Endothelial cell of umbilical vein (primary cell): ENCODE measurements around the gene RBMS1. TPM values are rescaled to one million over a fixed set of nuclear protein-coding genes. Genes with fewer than 3 reads are reported as not detected.

ENCODE experiments used
- BruUV-seq: library from RNA; stranded (reverse); fragments of 400-500 nt; replicated peaks from 2 replicates; lab custom pipeline; 2021; lab: Mats Ljungman, UMichigan
- CTCF ChIA-PET: fragments of 300-600, 350-600 bp; sonication (Branson Sonifier 250); formaldehyde crosslinking; loops from one replicate; lab custom pipeline; 2021; ENCODE audit warnings: antibody characterized with exemption, inconsistent platforms; lab: Charles Lee
- POLR2A ChIA-PET: fragments of 300-600, 350-600 bp; sonication (Branson Sonifier 250); formaldehyde crosslinking; loops from one replicate; lab custom pipeline; 2021; ENCODE audit warnings: antibody characterized with exemption, inconsistent platforms; lab: Charles Lee
- DNase-seq: peaks from one replicate; pipeline ENCODE4 v3.0.0-alpha.2; 2011; ENCODE audit warnings: low read depth, low spot score
- FAIRE-seq: peaks from 2 replicates; lab custom pipeline; 2011; peaks lifted over from hg19 to GRCh38; lab: Jason Lieb, UNC
- H2AFZ ChIP-seq: 2 replicates; pipeline ENCODE4 v1.6.0; 2012; ENCODE audit warnings: low read depth, low read length, control low read depth, inconsistent platforms
- H3K27ac ChIP-seq: 2 replicates; pipeline ENCODE4 v1.5.1; 2011; ENCODE audit warnings: low read depth, mild to moderate bottlenecking, control low read depth, low read length, moderate library complexity; ENCODE audit not compliant: insufficient read depth
- H3K27me3 ChIP-seq, 2 experiments: 2 replicates each; pipeline versions ENCODE4 v1.6.0 to v1.6.1; 2011; ENCODE audit warnings: low read length in 2 of 2, mixed read lengths in 1 of 2; ENCODE audit not compliant: control insufficient read depth in 2 of 2, insufficient read depth in 2 of 2
- H3K36me3 ChIP-seq, 2 experiments: 2 replicates in 1 of 2; 3 replicates in 1 of 2; pipeline ENCODE4 v1.5.1; 2011; ENCODE audit warnings: low read length in 2 of 2, mild to moderate bottlenecking in 1 of 2, moderate library complexity in 1 of 2; ENCODE audit not compliant: control insufficient read depth in 2 of 2, insufficient read depth in 2 of 2; ENCODE audit errors: extremely low read depth in 1 of 2
- H3K4me1 ChIP-seq: 3 replicates; pipeline ENCODE4 v1.5.1; 2011; ENCODE audit warnings: mild to moderate bottlenecking, low read length; ENCODE audit not compliant: control insufficient read depth, insufficient read depth; ENCODE audit errors: extremely low read depth
- H3K4me2 ChIP-seq: 2 replicates; pipeline ENCODE4 v1.6.1; 2011; ENCODE audit warnings: low read length, control low read depth, mixed read lengths; ENCODE audit not compliant: insufficient read depth
- H3K4me3 ChIP-seq, 3 experiments: fragments of 200-600 bp in 1 of 3; sonication (generic), shearing (Covaris generic) in 1 of 3; replicated peaks in 1 of 3; 2 replicates each; pipeline ENCODE4 v1.5.1; 2011 to 2016; ENCODE audit warnings: control low read depth in 3 of 3, low read length in 3 of 3, mild to moderate bottlenecking in 2 of 3, inconsistent platforms in 1 of 3, low read depth in 1 of 3, moderate library complexity in 1 of 3; ENCODE audit not compliant: insufficient read depth in 1 of 3
- H3K79me2 ChIP-seq: 2 replicates; pipeline ENCODE4 v1.6.0; 2012; ENCODE audit warnings: low read length, inconsistent platforms; ENCODE audit not compliant: control insufficient read depth, insufficient read depth
- H3K9ac ChIP-seq: replicated peaks from 2 replicates; pipeline ENCODE3; 2011; ENCODE audit warnings: low read length, control low read depth; ENCODE audit not compliant: insufficient read depth; ENCODE audit errors: extremely low read depth
- H3K9me1 ChIP-seq: replicated peaks from 3 replicates; pipeline ENCODE4 v1.6.0; 2011; ENCODE audit warnings: mild to moderate bottlenecking, low read length; ENCODE audit not compliant: control insufficient read depth, insufficient read depth; ENCODE audit errors: extremely low read depth
- H3K9me3 ChIP-seq: replicated peaks from 2 replicates; pipeline ENCODE4 v1.5.1; 2012; ENCODE audit warnings: low read length, inconsistent platforms; ENCODE audit not compliant: control insufficient read depth, insufficient read depth
- H4K20me1 ChIP-seq: replicated peaks from 2 replicates; pipeline ENCODE3; 2011; ENCODE audit warnings: mild to moderate bottlenecking, low read length; ENCODE audit not compliant: control insufficient read depth, insufficient read depth; ENCODE audit errors: extremely low read depth
- EZH2 ChIP-seq: IDR thresholded peaks from 2 replicates; pipeline ENCODE4 v1.6.1; 2012; ENCODE audit warnings: borderline replicate concordance, low read depth, mild to moderate bottlenecking, moderate library complexity, low read length, inconsistent platforms; ENCODE audit not compliant: severe bottlenecking
- FOS ChIP-seq: IDR thresholded peaks from 2 replicates; pipeline ENCODE4 v1.6.1; 2011; ENCODE audit warnings: mild to moderate bottlenecking, low read length, moderate library complexity, borderline replicate concordance; ENCODE audit not compliant: insufficient read depth
- GATA2 ChIP-seq: IDR thresholded peaks from 2 replicates; pipeline ENCODE4 v1.7.0; 2011; ENCODE audit warnings: low read depth, mild to moderate bottlenecking, moderate library complexity, mixed read lengths, low read length; ENCODE audit not compliant: insufficient read length, insufficient read depth
- JUN ChIP-seq: IDR thresholded peaks from 2 replicates; pipeline ENCODE4 v1.6.1; 2011; ENCODE audit warnings: borderline replicate concordance, low read depth; ENCODE audit not compliant: insufficient read length, insufficient read depth
- MYC ChIP-seq: IDR thresholded peaks from one replicate; pipeline ENCODE4 v1.6.1; 2011; ENCODE audit warnings: mild to moderate bottlenecking, low read depth, low read length
- POLR2A ChIP-seq: IDR thresholded peaks from 2 replicates; pipeline ENCODE4 v1.6.1; 2012; ENCODE audit warnings: low read depth, mild to moderate bottlenecking, control low read depth, low read length
- POLR2AphosphoS5 ChIP-seq: IDR thresholded peaks from 2 replicates; pipeline ENCODE4 v1.6.1; 2012; ENCODE audit warnings: low read depth, mild to moderate bottlenecking, control low read depth, low read length, moderate library complexity; ENCODE audit not compliant: insufficient read depth
- dilution Hi-C: fragments of 300-500 bp; cut with MboI; formaldehyde crosslinking; loops from one replicate; pipeline ENCODE4 v1.15.0; 2019; ENCODE audit warnings: low sequenced_read_pairs; ENCODE audit not compliant: extremely low pct_ligation_motif_present
- intact Hi-C: fragments of 100-400 bp; cut with micrococcal nuclease; formaldehyde crosslinking; loops from one replicate; pipeline ENCODE4 v1.10.0; 2022
- polyA plus RNA-seq, 4 experiments: library from polyadenylated mRNA; depleted of rRNA in 3 of 4; stranded (reverse) in 3 of 4; unstranded in 1 of 4; fragments of >200 nt; gene quantifications; 2 replicates each; pipeline versions ENCODE4 v1.2.1 to v1.2.3, GENCODE V29; 2011 to 2012; ENCODE audit warnings: missing spikeins in 1 of 4
- total RNA-seq: library from RNA; stranded (reverse); gene quantifications from 2 replicates; pipeline ENCODE4 v1.2.3, GENCODE V29; 2021
- TF ChIP-seq, protein P1 (sequence below): IDR thresholded peaks from 2 replicates; pipeline ENCODE4 v1.6.1; 2011; ENCODE audit not compliant: insufficient read depth, insufficient read length
- TF ChIP-seq, protein P2 (sequence below), 2 donors: IDR thresholded peaks; 1 replicate in 1 of 2; 2 replicates in 1 of 2; pipeline ENCODE4 v1.5.1; 2011; ENCODE audit warnings: low read length in 2 of 2, mild to moderate bottlenecking in 2 of 2, moderate library complexity in 2 of 2, control low read depth in 1 of 2, inconsistent platforms in 1 of 2, low read depth in 1 of 2; ENCODE audit not compliant: insufficient read depth in 1 of 2; ENCODE audit errors: extremely low read depth in 1 of 2

The RBMS1 gene
- total and polyA plus RNA-seq, 2 donors (not counting 3 experiments of a cell fraction or from before 2014, with no cell fraction given): 60.0 to 93.3 TPM

DNA sequence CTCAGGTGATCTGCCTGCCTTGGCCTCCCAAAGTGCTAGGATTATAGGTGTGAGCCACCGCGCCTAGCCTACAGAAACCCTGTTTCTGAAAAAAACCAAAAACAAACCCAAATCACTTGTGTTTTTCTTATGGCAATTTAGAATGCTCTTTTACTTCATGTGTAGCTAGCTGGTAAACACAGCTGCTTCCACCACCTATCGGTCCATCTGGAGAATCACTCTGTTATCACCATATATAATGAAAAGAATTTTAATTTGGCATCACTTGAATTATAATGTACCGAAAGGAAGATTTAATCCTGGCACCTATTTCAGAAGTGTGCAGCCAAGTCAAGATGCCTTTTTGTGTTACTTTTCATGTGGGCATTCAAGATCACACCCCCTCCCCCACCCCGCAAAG, 207.1 kb downstream of the RBMS1 start:
- Histone ChIP-seq H4K20me1 (no peaks in the 10 kb centered on the region), H3K27me3 (no peaks in the 10 kb centered on the region), H3K27ac (no peak overlapping the region), H3K4me1 (peaks cover 29% of the 10 kb centered on the region), H3K9me1 (no peaks in the 10 kb centered on the region), H3K79me2 (peaks cover 9% of the 10 kb centered on the region), H3K36me3 (peaks cover 9 to 16% of the 10 kb centered on the region in 2 experiments), H3K9ac (no peak overlapping the region), H3K4me2 (no peak overlapping the region), H2AFZ (no peak overlapping the region), H3K4me3 (no peak overlapping the region), H3K9me3 (no peaks in the 10 kb centered on the region)
- FAIRE-seq (no peak), DNase-seq (no peak)
- intact Hi-C loops (no loop called here), dilution Hi-C loops (no loop called here)
- ChIA-PET CTCF (no interaction called here), POLR2A (no interaction called here)
- BruUV-seq: no TSS peak
- TF ChIP-seq POLR2AphosphoS5: no peak
- no peak for TF ChIP-seq POLR2A
- TF ChIP-seq EZH2: no peak
- TF ChIP-seq FOS: no peak

DNA sequence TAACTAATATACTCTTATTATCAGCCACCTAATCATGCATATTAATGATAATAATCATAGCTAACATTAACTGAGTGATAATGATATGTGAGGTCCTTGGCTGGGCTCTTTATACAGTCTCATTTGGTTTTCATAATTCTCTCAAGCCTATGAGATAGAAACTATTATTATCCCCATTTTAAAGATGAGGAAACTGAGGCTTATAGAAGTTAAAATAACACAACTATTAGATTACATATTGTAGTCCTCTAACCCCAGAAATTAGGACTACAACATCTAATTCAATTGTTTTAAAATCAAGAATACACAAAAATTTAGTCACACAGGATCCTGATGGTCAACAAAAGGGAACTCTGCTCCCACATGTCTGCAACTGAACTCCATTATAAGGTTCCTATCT, 209.9 kb downstream of the RBMS1 start:
- no peaks in the 10 kb centered on the region for H3K9me3 ChIP-seq
- TF ChIP-seq, protein P1, sequence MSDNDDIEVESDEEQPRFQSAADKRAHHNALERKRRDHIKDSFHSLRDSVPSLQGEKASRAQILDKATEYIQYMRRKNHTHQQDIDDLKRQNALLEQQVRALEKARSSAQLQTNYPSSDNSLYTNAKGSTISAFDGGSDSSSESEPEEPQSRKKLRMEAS: no peak
- TF ChIP-seq, protein P2, sequence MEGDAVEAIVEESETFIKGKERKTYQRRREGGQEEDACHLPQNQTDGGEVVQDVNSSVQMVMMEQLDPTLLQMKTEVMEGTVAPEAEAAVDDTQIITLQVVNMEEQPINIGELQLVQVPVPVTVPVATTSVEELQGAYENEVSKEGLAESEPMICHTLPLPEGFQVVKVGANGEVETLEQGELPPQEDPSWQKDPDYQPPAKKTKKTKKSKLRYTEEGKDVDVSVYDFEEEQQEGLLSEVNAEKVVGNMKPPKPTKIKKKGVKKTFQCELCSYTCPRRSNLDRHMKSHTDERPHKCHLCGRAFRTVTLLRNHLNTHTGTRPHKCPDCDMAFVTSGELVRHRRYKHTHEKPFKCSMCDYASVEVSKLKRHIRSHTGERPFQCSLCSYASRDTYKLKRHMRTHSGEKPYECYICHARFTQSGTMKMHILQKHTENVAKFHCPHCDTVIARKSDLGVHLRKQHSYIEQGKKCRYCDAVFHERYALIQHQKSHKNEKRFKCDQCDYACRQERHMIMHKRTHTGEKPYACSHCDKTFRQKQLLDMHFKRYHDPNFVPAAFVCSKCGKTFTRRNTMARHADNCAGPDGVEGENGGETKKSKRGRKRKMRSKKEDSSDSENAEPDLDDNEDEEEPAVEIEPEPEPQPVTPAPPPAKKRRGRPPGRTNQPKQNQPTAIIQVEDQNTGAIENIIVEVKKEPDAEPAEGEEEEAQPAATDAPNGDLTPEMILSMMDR (IDR thresholded peaks at IDR 0.05; ENCODE audit: extremely low read depth in 1 of 2, insufficient read depth in 1 of 2, low read depth in 1 of 2, low read length in 2 of 2): no peak
- TF ChIP-seq POLR2A: no peak
- TF ChIP-seq MYC: no peak
- TF ChIP-seq POLR2AphosphoS5: no peak
- TF ChIP-seq GATA2: no peak
- no peak for TF ChIP-seq EZH2
- TF ChIP-seq FOS: no peak
- no peak for TF ChIP-seq JUN
- BruUV-seq: no TSS peak
- H3K36me3 ChIP-seq: peaks cover 8 to 19% of the 10 kb centered on the region in 2 experiments
- CTCF ChIA-PET: interaction anchor here (1.2 to 3.9 kb wide), 5 partner anchors 9 to 635 kb away, joined by 3 to 13 read pairs (median 3); no protein-coding TSS in a partner anchor
- no peak overlapping the region for H3K4me2 ChIP-seq
- H3K9me1 ChIP-seq: no peaks in the 10 kb centered on the region
- no peak overlapping the region for H3K9ac ChIP-seq
- POLR2A ChIA-PET: no interaction called here
- no peak for DNase-seq
- H3K27ac ChIP-seq: no peak overlapping the region
- no peak for FAIRE-seq
- dilution Hi-C loops: no loop called here
- H3K4me1 ChIP-seq: peaks cover 40% of the 10 kb centered on the region
- intact Hi-C loops: no loop called here
- H3K27me3 ChIP-seq: no peaks in the 10 kb centered on the region
- no peak overlapping the region for H3K4me3 ChIP-seq
- no peaks in the 10 kb centered on the region for H4K20me1 ChIP-seq
- peaks cover 4% of the 10 kb centered on the region for H3K79me2 ChIP-seq
- H2AFZ ChIP-seq: no peak overlapping the region
